Fibroblast of peridontal ligament (primary cell): ENCODE measurements around the gene CLIC3.
"Not testable (repeated sequence)": the region's sequence is repeated elsewhere in the genome, so short reads cannot be mapped to it uniquely, and the experiment has no call there.

Source experiments
- DNase-seq: peaks from one replicate; pipeline ENCODE4 v3.0.0-alpha.2; 2010; ENCODE audit errors: extremely low read depth

The CLIC3 gene

DNA sequence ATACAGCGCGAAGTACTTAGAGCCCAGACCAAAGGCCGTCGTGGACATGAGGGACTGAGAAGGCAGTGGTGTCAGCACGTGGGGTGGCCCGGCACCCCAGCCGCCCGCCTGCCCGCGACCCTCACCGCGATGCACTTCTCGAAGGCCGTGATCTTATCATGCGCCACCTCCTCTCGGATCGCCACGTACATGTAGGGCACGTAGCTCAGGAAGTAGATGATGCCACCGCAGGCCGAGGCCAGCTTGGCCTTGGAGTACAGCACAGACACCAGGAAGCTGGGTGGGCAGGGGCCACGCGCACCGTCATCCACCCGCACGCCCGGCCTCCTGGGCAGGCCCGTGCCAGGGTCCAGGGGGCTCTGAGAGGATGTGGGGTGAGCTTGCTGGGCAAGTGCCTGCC, 20.7 kb upstream of the CLIC3 start:
- DNase-seq, result no peak

DNA sequence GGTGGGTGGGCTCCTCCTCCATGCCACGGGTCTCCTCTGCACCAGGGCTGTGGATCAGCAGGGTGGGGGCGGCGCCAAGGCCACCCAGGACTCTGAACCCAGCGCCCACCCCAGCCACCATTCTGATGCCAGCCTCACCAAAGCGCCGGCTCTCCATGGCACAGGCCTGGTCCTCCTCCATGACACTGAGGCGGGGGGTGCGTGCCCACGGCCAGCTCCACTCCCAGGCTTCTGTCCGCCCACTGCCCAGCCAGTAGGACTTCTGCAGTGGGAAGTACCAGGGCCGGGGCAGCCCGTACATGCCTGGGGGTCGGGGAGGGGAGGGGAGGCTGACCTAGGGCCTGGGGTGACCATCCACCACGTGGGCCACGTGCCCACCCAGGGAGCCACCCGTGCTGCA, 20.1 kb upstream of the CLIC3 start:
- no peak for DNase-seq

DNA sequence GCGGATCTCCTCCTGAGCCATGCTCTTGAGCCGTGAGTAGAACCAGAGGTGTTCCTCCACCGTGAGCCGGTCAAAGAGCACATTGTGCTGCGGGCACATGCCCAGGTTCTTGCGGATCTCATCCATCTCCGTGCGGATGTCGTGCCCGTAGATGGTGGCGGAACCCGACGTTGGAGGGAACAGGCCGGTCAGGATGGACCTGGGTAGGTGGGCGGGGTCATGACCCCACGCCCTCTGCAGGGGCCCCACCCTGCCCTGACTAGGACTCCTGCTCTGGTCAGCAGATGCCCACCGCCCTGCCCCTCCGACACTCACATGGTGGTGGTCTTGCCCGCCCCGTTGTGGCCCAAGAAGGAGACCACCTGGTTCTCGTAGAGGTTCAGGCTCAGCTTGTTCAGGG, 19.6 kb upstream of the CLIC3 start:
- no peak for DNase-seq

DNA sequence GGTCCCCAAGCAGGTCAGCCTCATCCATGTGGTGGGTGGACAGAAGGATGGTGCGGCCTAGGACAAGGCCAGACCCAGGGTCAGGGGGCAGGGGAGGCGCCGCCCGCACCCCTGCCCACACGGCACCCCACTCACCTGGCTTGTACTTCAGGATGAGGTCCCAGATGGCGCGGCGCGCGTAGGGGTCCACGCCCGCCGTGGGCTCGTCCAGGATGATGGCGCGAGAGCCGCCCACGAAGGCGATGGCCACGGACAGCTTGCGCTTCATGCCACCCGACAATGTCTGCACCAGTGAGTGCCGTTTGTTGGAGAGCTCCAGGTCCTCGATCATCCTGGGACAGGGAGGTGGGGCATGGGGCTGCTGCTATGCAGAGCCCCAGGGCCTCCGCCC, 19.2 kb upstream of the CLIC3 start:
- no peak for DNase-seq

DNA sequence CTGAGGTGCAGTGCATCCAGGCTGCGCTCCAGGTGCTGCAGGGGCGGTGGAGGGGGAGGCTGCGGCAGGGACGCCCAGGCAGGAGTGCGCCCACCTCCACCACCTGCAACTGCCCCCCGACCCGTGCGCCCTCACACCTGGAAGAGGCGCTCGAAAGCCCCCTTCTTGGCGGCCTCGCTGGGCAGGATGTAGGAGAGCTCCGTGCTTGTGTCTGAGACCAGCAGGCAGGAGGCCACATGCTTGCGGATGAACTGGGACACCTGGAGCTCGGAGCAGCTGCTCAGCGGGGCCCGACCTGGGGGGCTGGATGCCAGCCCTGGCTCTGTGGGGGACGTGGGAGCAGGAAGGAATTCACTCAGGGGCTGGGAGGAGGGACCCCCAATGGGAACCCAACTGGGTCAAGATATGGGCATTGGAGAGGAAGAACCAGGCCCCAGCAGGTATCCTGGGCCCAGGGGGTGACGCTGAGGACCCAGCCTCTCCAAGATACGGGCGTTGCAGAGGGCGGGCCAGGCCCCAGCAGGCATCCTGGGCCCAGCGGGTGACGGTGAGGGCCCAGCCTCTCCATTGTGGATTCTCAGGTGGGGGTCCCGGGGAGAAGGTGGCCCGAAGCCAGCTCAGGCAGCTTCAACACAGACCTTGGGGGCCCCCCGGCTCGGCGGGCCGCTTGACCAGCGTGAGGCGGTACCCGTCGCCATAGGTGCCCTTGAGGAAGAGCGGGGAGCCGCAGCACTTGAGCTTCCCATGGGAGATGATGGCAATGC, 18.6 kb upstream of the CLIC3 start:
- no peak for DNase-seq

DNA sequence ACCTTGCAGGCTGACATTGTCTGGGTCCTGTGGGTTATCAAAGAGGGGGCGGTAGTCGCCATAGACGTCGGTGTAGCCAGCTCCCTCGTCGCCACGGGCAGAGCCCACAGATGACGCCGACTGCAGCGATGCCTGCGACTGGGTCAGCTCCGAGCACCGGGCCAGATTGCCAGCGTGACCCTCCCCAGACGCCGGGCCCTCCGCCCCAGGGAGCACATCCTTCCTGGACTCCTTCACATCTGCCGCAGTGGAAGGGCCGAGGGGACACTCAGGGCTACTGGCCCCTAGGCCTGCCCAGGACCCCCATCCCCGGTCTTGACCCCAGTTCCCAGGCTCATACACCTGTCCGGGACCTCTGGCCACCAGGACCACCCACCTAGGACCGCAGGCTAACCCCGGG, 17.8 kb upstream of the CLIC3 start:
- DNase-seq, result no peak

DNA sequence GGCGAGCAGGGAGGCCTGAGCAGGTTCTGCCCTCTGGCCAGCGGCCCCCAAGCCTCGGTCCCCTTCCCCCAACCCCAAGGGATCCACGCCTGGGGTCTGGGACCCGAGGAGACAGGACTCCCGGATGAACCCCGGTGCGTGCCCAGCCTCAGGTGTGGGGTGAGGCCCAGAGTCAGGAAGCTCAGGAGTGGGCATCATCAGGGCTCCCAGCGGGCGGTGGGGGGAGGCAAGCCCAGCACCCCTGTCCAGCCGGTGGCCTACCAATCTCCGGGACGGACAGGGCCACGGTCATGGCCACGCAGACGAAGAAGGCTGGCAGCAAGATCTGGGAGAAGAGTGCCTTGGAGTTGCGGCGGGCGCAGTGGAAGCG, 17.2 kb upstream of the CLIC3 start:
- DNase-seq, result no peak

DNA sequence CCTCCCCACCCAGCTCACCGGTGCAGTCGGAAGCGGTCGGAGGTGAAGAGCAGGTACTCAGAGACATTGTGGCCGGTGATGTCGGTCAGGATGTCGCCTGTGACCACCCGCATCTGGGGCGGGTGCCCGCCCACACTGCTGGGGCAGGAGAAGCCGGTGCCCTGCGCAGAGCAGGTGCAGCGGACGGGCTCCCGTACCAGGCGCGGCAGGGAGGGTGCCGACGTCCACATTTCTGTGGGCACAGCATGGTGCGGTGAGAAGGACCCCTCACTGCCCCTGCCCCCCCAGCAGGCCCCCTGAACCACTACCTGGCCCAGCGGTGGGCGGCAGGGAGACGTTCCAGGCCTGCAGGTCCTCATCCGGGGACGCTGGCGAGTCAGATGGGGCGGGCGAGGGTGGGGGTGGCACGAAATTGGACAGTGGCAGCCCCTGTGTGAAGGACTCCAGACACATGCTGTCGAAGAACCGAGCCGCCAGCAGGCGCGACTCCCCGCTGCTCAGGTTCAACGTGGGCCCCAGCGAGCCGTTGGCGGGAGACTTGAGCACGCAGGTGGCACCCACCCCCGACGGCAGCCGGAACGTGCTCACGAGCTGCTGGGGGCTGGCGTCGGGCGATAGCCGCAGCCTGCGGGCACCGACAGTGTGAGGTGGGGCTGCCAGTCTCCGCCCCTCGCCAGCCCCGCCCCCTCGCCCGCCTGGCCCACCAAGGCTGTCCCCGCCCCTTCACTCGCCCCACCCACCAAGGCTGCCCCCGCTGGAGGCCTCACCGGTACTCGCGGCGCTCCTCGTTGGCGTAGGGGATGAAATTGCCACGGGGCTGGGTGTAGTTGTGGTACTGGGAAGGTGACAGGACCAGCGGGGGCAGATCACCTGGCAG, 16.6 kb upstream of the CLIC3 start:
- no peak for DNase-seq

DNA sequence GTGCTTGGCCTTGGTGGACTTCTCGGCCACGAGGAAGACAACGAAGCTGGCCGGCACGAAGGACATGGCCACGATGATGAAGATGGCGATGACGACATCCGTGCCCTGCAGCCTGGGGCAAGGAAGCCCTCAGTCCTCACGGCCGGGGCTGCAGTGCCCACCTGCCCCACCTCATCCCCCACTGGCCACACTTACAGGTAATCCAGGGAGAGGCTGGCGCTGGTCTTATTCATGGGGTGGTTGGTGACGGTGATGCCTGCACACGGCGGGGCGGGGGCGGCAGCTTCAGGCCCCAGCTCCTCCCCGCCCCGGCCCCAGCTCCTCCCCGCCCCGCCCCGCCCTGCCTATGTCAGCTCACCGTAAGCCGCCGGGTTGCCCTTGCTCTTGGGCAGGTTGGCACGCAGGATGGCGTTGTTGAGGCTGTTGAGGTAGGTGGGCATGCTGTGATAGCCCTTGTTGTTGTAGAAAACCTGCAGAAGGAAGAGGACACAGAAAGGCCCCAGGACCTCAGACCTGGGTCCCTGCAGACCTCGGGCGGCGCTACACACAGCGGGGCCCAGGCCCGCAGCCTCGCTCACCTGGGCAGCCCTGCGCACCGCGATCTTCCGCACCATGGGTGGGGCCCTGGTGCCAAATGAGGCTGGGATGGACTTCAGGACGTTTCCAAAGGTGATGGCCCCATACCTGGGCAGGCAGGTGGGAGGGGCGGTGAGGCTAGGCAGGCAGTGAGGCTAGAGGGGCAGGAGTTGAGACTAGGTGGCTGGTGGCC, 15.7 kb upstream of the CLIC3 start:
- no peak for DNase-seq

DNA sequence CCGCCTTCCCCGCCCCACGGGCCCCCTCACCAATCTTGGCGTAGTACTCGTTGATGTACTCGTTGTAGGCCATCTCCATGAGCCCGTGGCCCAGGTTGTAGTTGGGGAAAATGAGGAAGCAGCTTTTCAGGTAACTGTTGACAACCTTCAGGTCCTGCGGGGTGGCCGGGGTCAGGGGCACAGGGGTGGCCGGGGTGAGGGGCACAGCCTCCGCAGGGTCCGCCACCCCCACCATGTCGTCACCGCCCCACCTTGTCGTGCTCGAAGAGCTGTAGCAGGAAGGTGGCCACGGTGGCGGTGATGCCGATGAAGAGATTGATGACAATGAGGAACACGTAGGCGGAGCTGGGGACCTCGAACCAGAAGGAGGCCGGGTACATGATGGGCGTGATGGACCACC, 14.8 kb upstream of the CLIC3 start:
- DNase-seq, result no peak

DNA sequence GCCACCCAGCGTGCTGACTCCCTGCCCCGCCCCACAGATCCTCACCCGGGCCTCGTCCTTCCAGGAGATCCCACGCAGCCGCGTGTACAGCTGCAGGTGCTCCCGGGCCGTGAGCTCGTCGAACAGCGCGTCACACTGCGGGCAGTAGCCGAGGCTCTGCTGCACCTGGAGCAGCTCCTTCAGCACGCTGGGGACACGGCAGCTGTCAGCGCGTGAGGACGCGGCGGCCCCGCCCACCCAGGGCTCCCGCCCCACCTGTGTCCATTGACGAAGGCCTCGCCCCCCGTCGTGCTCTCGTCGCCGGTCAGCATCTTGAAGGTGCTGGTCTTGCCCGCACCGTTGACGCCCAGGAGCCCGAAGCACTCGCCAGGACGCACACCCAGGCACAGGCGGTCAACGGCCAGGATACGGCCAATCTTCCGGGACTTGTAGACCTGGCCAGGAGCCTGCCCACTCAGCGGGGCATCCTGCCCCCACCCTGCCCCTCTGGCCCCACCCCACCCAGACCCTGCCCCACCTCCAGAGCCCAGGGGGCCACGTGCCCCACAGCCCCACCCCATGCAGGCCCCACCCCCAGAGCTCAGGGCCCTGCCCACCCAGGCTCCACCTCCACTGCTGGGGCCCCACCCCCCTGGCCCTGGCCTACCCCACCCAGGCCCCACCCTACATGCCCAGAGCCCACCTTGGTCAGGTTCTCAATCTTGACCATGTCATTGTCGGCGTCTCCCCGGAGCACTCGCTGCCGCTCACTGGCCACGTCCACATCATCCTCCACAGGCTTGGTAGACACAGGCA, 13.8 kb upstream of the CLIC3 start:
- no peak for DNase-seq

DNA sequence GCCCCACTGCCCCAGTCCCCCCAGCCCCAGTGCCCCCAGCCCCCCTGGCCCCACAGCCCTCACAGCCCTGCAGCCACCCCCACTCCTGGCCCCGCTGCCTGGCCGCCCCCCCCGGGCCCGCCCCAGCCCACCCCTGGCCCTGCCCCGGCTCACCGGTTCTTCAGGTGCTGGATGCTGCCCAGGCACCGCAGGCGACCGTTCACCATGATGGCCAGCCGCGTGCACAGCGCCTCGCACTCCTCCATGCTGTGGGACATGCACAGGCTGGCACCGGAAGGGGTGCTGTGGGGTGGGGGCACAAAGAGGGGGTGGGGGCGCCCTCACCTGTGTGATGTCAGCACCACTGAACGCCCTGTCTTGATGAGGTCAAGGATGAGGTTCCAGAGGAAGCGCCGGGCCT, 12.8 kb upstream of the CLIC3 start:
- DNase-seq, result no peak

DNA sequence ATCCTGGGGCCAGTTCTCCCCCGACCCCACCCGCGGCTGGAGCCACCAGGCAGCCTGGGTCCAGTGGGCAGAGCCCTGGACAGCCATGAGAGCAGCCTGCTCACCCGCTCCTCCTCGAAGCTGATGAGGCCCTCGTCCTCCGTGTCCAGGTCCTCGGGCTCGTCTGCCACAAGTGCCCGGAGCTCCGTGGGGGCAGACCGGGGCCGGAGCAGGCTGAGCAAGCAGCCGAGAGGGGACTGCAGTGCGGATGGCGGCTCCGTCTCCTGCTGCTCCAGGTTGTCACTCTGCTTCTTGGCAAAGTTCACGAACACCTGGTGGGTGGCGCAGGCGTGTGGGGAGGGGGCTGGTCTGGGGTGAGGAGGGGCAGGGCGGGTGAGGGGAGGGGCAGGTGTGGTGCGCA, 11.9 kb upstream of the CLIC3 start:
- DNase-seq, result no peak

DNA sequence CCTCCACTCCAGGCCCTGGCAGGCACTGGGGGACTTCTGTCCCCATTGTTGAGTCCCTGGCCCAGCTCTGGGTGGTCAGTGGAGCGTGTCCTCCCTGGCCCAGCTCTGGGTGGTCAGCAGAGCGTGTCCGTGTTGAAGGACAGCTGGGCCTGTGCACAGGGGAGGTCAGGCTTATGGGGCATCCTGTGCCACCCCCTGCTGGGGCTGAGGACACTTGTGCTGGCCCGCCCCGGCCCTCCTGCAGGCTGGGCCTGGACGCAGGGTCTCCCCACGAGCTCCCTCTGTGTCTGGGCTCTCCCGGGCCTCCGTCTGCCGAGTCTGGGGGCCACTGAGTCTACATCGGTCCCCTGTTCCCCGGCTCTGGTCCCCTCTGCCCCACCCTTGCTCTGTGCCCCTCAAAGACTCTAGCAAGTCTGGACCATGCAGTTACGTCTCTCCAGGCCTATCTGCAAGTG, 11.5 kb upstream of the CLIC3 start:
- no peak for DNase-seq

DNA sequence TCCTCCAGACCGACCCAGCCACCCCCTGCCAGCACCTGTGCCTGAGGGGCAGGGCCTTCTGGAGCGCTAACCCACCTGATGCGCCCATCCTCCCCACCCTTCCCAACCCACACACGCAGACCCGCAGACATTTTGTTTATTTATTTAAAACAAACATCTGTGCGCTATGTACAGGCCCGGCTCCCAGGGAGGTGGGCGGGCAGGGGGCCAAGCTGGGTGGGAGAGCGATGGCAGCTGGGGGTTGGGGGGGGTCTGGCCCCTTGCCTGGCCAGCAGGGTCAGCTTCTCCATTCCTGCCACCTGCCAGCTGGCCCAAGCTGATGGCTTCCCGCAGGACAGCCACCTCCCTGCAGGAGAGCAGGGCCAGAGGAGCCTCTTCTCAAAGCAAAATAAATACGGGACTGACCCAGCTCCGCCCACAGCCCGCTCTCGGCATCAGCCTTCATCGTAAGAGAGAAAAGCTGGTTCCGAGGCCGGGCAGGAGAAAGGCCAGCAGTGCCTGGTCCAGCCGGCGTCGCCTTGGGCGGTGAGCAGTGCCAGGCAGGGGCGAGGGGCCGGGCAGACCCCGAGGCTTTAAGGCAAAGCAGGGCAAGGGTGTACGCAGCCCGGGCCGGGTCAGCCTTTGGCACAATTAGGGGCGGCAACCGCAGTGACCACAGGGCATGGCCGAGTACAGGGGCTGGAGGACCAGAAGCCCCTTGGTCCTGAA, 10.9 kb upstream of the CLIC3 start:
- no peak for DNase-seq

DNA sequence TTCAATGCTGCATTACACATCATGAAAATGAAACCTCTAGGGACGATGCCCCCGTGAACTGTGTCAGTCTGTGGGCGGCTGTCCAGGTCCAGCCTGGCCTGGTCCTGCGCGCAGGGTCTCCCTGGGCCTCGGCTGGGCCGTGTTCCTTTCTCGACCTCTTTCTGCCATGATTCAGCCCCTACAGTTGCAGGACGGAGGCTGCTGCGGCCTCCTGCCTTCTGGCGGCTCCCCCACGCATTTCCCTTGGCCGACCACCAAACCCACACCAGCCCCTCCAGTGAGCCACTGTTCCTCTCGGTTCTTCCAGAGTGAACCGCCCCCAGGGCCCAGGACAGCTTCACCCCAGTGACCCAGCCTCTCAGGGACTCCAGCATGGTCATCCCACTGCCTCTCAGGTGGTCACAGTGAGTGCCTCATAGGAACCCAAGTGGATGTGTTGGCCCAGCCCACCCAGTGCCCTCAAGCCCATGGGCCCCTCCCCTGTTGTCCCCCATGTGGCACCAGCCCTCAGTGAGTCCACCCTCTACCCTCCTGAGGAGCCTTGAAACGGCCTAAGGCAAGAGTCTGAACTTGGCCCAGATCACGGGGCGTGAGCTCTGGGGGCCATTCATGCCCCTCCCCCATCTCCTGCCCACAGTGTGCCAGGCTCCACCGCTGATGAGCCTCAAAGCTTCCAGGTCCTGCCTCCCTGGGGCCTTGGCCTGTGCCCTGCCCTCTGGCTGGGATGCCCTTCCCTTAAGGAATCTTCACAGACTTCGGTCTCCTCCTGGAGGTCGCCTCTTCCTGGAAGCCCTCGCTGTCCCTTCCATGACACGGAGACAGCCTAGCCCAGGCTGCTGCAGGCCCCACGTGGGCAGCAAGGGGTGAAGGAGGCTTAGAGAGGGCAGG, 10.0 kb upstream of the CLIC3 start:
- DNase-seq, result no peak

DNA sequence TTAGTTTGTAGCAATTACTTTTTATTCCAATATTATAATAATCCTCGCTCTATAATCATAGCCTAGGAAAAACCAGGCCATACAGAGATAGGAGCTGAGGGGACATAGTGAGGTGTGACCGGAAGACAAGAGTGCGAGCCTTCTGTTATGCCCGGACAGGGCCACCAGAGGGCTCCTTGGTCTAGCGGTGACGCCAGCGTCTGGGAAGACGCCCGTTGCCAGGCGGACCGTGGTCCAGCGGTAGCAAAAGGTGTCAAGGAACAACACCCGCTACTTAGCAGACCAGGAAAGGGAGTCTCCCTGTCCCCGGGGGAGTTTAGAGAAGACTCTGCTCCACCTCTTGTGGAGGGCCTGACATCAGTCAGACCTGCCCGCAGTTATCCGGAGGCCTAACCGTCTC, 7.9 kb upstream of the CLIC3 start:
- DNase-seq, result not testable (repeated sequence)

DNA sequence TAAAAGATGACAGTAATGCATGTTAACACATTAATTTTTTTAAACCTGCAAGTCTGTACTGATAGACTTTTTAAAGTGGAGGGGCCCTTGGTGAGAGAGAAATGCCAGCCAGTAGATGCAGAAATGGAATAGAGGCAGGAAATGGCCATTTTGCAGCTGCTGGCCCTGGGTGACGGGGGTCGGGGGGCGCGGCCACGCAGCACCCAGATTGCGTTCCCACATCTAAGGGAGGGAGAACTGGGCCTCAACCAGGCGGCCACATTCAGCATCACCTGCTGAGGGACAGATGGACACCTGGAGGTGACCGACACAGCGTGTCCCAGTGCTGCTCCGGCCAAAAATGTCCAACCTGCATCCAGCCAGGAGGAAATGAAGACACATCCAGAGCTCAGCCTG, 6.3 kb upstream of the CLIC3 start:
- DNase-seq, result no peak

DNA sequence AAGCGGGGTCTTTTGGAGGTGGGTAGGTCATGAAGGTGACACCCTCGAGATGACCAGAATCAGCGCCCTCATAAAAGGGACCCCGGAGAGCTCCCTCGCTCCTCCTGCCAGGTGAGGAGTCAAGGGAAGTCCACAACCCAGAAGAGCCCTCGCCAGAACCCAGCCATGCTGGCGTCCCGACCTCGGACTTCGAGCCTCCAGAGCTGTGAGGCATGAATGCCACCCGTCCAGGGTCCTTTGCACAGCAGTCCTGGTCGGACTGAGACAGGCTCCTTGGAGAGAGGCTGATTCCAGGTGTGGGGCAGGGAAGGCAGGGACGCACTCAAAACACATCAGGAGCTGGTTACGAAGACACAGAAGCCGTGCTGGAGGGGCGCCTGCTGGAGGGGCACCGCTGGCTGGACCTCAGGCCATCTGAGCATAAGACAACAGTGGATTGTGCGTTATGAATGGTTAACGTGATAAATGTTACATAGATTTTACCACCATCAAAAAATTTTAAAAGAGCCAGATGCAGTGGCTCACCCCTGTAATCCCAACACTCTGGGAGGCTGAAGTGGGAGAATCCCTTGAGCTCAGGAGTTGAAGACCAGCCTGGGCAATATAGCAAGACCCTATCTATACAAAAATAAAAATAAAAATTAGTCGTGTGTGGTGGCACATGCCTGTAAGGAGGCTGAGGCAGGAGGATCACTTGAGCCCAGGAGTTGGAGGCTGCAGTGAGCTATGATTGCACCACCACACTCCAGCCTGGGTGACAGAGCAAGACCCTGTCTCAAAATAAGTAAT, 5.7 kb upstream of the CLIC3 start:
- DNase-seq, result no peak
